Globus pallidus (tissue), 1 donor: ENCODE results near the gene PXDC1.
A peak's percentile ranks its signal among the peaks of the same experiment; 100 is the strongest.

ENCODE experiments used
- DNase-seq: peaks from one replicate; pipeline ENCODE4 v3.0.0-alpha.2; 2015; ENCODE audit warnings: low spot score

Gene PXDC1

GRCh38 chr6:3746696-3747095 is 4.8 kb downstream of the PXDC1 start:
- no peak for DNase-seq

GRCh38 chr6:3746119-3746691 is 5.3 kb downstream of the PXDC1 start:
- no peak for DNase-seq

GRCh38 chr6:3745566-3746118 is 5.9 kb downstream of the PXDC1 start:
- DNase-seq = no peak

- no peak for DNase-seq
Measured at GRCh38 chr6:3744901-3745470, 6.5 kb downstream of the PXDC1 start.

- no peak for DNase-seq
Measured at GRCh38 chr6:3744211-3744900, 7.2 kb downstream of the PXDC1 start.

GRCh38 chr6:3743541-3743940 is 8.0 kb downstream of the PXDC1 start:
- no peak for DNase-seq

- DNase-seq = peak; percentile 76
Measured at GRCh38 chr6:3742426-3743344, 8.8 kb downstream of the PXDC1 start.

GRCh38 chr6:3742076-3742425 is 9.5 kb downstream of the PXDC1 start:
- no peak for DNase-seq

- no peak for DNase-seq
Measured at GRCh38 chr6:3741477-3741871, 10.0 kb downstream of the PXDC1 start.

- DNase-seq = no peak
Measured at GRCh38 chr6:3740551-3741476, 10.7 kb downstream of the PXDC1 start.

- DNase-seq = no peak
Measured at GRCh38 chr6:3739311-3739897, 12.1 kb downstream of the PXDC1 start.

- no peak for DNase-seq
Measured at GRCh38 chr6:3738381-3739131, 13.0 kb downstream of the PXDC1 start.

- DNase-seq = no peak
Measured at GRCh38 chr6:3737831-3738210, 13.7 kb downstream of the PXDC1 start.

GRCh38 chr6:3737149-3737830 is 14.2 kb downstream of the PXDC1 start:
- no peak for DNase-seq

GRCh38 chr6:3735029-3735605 is 16.4 kb downstream of the PXDC1 start:
- no peak for DNase-seq

GRCh38 chr6:3734023-3734422 is 17.5 kb downstream of the PXDC1 start:
- no peak for DNase-seq

- DNase-seq = no peak
Measured at GRCh38 chr6:3733321-3733925, 18.1 kb downstream of the PXDC1 start.

- peak; percentile 79 for DNase-seq
Measured at GRCh38 chr6:3732345-3733141, 19.0 kb downstream of the PXDC1 start.
